Colonic mucosa (tissue), 4 donors: ENCODE data around the gene STK32B. TPM values are rescaled to one million over a fixed set of nuclear protein-coding genes. Genes with fewer than 3 reads are reported as not detected.
"Not testable (repeated sequence)": the region's sequence is repeated elsewhere in the genome, so short reads cannot be mapped to it uniquely, and the experiment has no call there.

Experiments
- DNase-seq: peaks from one replicate; pipeline ENCODE4 v3.0.0-alpha.2; 2020
- H3K27ac ChIP-seq: fragments of 200-600 bp; one replicate; pipeline ENCODE4 v1.8.0; 2021
- H3K27me3 ChIP-seq: fragments of 200-600 bp; one replicate; pipeline ENCODE4 v1.8.0; 2021
- H3K36me3 ChIP-seq: fragments of 200-600 bp; one replicate; pipeline ENCODE4 v1.8.0; 2021
- H3K4me1 ChIP-seq: fragments of 200-600 bp; one replicate; pipeline ENCODE4 v1.8.0; 2021; ENCODE audit warnings: mild to moderate bottlenecking
- H3K4me3 ChIP-seq: fragments of 200-600 bp; one replicate; pipeline ENCODE4 v1.8.0; 2021
- H3K9ac ChIP-seq, 2 donors: one replicate each; pipeline ENCODE4 v1.7.0; 2013; ENCODE audit warnings: control low read depth in 2 of 2, low read depth in 2 of 2, low read length in 2 of 2
- H3K9me3 ChIP-seq: fragments of 200-600 bp; one replicate; pipeline ENCODE4 v1.8.0; 2021
- intact Hi-C: fragments of 100-400 bp; cut with DNase I; formaldehyde crosslinking; loops from one replicate; pipeline ENCODE4 v1.14.1; 2022
- total RNA-seq, 2 donors: library from RNA; stranded (reverse); fragmentation: NEBNext Ultra II Directional in 1 of 2; extraction: Animal tissue kit (Norgen Biotek cat#: 25700) in 1 of 2; gene quantifications; one replicate each; pipeline ENCODE4 v1.2.1, GENCODE V29; 2021
- TF ChIP-seq, protein P1 (sequence below): fragments of 200-600 bp; IDR thresholded peaks from one replicate; pipeline ENCODE4 v1.8.0; 2022; ENCODE audit warnings: antibody characterized with exemption, mild to moderate bottlenecking
- donor health status: healthy.
- donor health status: DM: no; HTN: no; CAD: no.
- donor health status: DM: no; HTN: no; CAD: no.

Gene STK32B
- total RNA-seq, 2 donors from 2014 or later: 0.64 to 0.82 TPM

DNA sequence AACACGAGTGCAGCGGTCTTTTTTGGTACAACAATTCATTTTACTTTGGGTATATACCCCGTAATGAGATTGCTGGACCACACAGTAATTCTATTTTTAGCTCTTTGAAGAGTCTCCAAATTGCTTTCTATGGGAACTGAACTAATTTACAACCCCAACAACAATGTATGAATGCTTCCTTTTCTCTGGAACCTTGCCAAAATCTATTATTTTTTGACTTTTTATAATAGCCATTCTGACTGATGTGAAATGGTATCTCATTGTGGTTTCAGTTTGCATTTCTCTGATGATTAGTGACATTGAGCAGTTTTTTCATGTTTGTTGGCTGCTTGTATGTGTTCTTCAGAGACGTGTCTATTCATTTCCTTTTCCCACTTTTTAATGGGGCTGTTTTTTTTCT, 240.8 kb downstream of the STK32B start:
- Histone ChIP-seq H3K4me1 (no peaks in the 10 kb centered on the region), H3K36me3 (no peaks in the 10 kb centered on the region), H3K27ac (no peak overlapping the region), H3K9ac (no peak overlapping the region), H3K27me3 (no peaks in the 10 kb centered on the region), H3K4me3 (no peak overlapping the region), H3K9me3 (no peaks in the 10 kb centered on the region)
- intact Hi-C loops: no loop called here
- TF ChIP-seq, protein P1, sequence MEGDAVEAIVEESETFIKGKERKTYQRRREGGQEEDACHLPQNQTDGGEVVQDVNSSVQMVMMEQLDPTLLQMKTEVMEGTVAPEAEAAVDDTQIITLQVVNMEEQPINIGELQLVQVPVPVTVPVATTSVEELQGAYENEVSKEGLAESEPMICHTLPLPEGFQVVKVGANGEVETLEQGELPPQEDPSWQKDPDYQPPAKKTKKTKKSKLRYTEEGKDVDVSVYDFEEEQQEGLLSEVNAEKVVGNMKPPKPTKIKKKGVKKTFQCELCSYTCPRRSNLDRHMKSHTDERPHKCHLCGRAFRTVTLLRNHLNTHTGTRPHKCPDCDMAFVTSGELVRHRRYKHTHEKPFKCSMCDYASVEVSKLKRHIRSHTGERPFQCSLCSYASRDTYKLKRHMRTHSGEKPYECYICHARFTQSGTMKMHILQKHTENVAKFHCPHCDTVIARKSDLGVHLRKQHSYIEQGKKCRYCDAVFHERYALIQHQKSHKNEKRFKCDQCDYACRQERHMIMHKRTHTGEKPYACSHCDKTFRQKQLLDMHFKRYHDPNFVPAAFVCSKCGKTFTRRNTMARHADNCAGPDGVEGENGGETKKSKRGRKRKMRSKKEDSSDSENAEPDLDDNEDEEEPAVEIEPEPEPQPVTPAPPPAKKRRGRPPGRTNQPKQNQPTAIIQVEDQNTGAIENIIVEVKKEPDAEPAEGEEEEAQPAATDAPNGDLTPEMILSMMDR: no peak
- DNase-seq: no peak

DNA sequence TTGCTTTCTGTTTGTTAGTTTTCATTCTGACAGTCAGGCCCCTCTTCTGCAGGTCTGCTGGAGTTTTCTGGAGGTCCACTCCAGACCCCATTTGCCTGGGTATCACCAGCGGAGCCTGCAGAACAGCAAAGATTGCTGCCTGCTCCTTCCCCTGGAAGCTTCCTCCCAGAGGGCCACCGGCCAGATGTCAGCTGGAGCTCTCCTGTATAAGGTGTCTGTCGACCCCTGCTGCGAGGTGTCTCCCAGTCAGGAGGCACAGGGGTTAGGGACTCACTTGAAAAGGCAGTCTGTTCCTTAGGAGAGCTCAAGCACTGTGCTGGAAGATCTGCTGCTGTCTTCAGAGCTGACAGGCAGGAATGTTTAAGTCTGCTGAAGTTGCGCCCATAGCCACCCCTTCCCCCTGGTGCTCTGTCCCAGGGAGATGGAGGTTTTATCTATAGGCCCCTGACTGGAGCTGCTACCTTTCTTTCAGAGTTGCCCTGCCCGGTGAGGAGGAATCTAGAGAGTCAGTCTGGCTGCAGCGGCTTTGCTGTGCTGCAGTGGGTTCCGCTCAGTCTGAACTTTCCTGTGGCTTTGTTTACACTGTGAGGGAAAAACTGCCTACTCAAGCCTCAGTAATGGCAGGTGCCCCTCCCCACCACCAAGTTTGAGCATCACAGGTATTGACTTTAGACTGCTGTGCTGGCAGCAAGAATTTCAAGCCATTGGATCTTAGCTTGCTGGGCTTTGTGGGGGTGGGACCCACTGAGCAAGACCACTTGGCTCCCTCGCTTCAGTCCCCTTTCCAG, 246.9 kb downstream of the STK32B start:
- H3K9ac ChIP-seq, H3K36me3 ChIP-seq, H3K27ac ChIP-seq, DNase-seq, H3K4me3 ChIP-seq, H3K27me3 ChIP-seq, H3K4me1 ChIP-seq, H3K9me3 ChIP-seq, intact Hi-C loops: not testable (repeated sequence)

DNA sequence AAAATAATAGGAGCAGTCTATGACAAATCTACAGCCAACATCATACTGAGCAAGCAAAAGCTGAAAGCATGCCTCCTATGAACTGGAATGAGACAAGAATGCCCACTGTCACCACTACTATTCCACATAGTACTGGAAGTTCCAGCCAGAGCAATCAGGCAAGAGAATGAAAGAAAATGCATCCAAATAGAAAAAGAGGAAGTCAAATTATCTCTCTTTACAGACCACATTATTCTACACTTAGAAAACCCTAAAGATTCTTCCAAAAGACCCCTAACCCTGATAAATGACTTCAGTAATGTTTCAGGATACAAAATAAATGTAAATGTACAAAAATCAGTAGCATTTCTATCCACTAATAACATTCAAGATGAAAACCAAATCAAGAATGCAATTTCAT, 249.0 kb downstream of the STK32B start:
- DNase-seq: no peak

DNA sequence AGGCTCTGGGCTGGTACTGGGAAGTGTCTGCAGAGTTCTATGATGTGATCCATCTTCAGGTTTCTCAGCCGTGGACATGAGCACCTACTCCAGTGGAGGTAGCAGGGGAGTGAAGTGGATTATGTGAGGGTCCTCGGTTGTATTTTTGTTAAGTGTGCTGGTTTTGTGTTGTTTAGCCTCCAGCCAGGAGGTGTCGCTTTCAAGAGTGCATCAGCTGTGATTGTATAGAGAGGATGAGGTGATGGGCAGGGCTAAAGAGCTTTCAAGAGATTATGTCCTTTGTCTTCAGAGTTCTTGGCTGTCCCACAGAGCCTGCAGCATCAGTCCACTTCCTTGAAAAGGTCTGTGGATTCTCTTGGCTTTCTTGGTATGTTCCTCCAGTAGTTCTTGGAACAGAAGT, 256.6 kb downstream of the STK32B start:
- Histone ChIP-seq H3K27ac (no peak overlapping the region), H3K9me3 (no peaks in the 10 kb centered on the region), H3K4me3 (no peak overlapping the region), H3K36me3 (no peaks in the 10 kb centered on the region), H3K4me1 (no peaks in the 10 kb centered on the region), H3K9ac (no peak overlapping the region), H3K27me3 (no peaks in the 10 kb centered on the region)
- intact Hi-C loops: no loop called here
- no peak for DNase-seq
- TF ChIP-seq, protein P1: no peak

More for the DNA sequence above, 249.0 kb downstream of the STK32B start:
- Histone ChIP-seq H3K27ac (no peak overlapping the region), H3K27me3 (no peaks in the 10 kb centered on the region), H3K36me3 (no peaks in the 10 kb centered on the region), H3K4me1 (no peaks in the 10 kb centered on the region), H3K9ac (no peak overlapping the region), H3K9me3 (no peaks in the 10 kb centered on the region), H3K4me3 (no peak overlapping the region)
- TF ChIP-seq, protein P1: no peak
- intact Hi-C loops: no loop called here

DNA sequence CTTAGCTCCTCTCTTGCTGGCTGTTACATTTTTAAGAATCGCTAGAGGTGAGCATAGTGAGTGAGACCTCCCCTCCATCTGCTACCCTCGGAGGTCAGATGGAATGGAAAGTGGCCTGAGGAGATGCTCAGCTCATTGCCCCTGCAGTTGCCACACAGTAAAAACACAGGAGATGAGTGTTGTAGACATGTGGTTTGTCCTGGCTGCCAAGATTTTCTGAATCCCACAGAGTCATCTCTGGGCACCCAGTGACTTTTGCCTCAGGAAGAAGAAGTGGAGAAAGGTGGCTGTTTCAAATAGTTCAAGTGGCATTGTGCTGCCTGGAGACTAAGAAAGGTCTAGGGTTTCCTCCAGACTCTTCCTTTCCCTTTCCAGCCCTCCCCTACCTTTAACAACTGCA, 271.0 kb downstream of the STK32B start:
- intact Hi-C loops: no loop called here
- DNase-seq: no peak
- H3K9ac ChIP-seq: no peak overlapping the region
- H3K36me3 ChIP-seq: no peaks in the 10 kb centered on the region
- no peaks in the 10 kb centered on the region for H3K27me3 ChIP-seq
- H3K27ac ChIP-seq: no peak overlapping the region
- H3K9me3 ChIP-seq: no peaks in the 10 kb centered on the region
- TF ChIP-seq, protein P1: no peak
- no peaks in the 10 kb centered on the region for H3K4me1 ChIP-seq
- no peak overlapping the region for H3K4me3 ChIP-seq

DNA sequence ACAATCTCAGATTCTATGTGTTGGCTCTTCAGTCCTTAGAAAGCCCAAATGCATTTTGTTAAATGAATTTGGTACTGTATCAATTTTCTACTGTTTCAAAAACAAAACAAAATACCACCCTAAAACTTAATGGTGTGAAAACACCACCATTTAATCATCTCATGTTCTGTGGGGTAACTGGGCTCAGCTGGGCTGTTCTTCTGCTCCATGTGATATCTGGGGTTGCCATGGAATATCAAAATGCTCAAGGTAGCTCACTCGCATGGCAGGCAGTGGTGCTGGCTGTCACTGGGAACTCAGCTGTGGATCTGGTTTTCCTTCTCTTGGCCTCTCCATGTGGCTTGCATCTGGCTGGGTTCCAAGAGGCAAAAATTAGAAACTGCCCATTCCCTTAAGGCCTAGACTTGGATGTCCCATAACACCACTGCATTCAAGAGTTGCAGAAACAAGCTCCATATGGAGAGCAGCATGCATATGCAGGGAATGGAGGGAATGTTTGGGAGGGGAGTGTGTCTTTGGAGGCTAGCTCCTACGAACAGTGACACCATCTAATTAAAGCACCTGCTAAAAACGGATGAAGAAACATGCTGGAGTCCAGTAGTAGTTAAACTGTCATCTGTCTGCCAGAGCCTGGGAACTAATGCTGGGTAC, 279.2 kb downstream of the STK32B start:
- no peak overlapping the region for H3K27ac ChIP-seq
- H3K4me1 ChIP-seq: no peaks in the 10 kb centered on the region
- TF ChIP-seq, protein P1: no peak
- no peak overlapping the region for H3K9ac ChIP-seq
- H3K36me3 ChIP-seq: no peaks in the 10 kb centered on the region
- no peaks in the 10 kb centered on the region for H3K27me3 ChIP-seq
- intact Hi-C loops: no loop called here
- no peak for DNase-seq
- H3K4me3 ChIP-seq: no peak overlapping the region
- H3K9me3 ChIP-seq: no peaks in the 10 kb centered on the region
